Lung (tissue), 12 donors: Measurements from ENCODE around the gene CLEC5A. TPM values are rescaled to one million over a fixed set of nuclear protein-coding genes. Genes with fewer than 3 reads are reported as not detected.

Experiments used
- ATAC-seq: fragments of 200-7000 bp; cut with Tn5 transposase; one replicate; pipeline ENCODE4 v1.9.1; 2020; ENCODE audit warnings: moderate number of reproducible peaks; ENCODE audit not compliant: insufficient read depth, low FRiP score
- DNase-seq, 3 donors: peaks; one replicate each; pipeline ENCODE4 v3.0.0-alpha.2; 2013 to 2017
- H3K27ac ChIP-seq, 2 donors: one replicate each; pipeline ENCODE4 v1.5.1; 2013; ENCODE audit warnings: mild to moderate bottlenecking in 2 of 2, moderate library complexity in 2 of 2, control low read depth in 1 of 2, inconsistent platforms in 1 of 2, low read depth in 1 of 2, low read length in 1 of 2
- H3K27me3 ChIP-seq, 3 donors: one replicate each; pipeline ENCODE4 v1.5.1; 2013; ENCODE audit warnings: low read length in 2 of 3; ENCODE audit not compliant: control insufficient read depth in 3 of 3, insufficient read depth in 3 of 3
- H3K36me3 ChIP-seq, 4 donors: one replicate each; pipeline ENCODE4 v1.5.1; 2013; ENCODE audit warnings: low read length in 4 of 4, mild to moderate bottlenecking in 1 of 4, moderate library complexity in 1 of 4; ENCODE audit not compliant: control insufficient read depth in 4 of 4, insufficient read depth in 4 of 4
- H3K4me1 ChIP-seq, 5 donors: one replicate each; pipeline ENCODE4 v1.5.1; 2013; ENCODE audit warnings: low read length in 5 of 5, mild to moderate bottlenecking in 2 of 5, moderate library complexity in 1 of 5; ENCODE audit not compliant: control insufficient read depth in 5 of 5, insufficient read depth in 5 of 5
- H3K4me3 ChIP-seq: one replicate; pipeline ENCODE4 v1.5.1; 2013; ENCODE audit warnings: mild to moderate bottlenecking, control low read depth, moderate library complexity
- H3K9ac ChIP-seq, 2 donors: one replicate each; pipeline ENCODE4 v1.5.1; 2013; ENCODE audit warnings: low read length in 2 of 2, control low read depth in 1 of 2; ENCODE audit not compliant: insufficient read depth in 1 of 2
- H3K9me3 ChIP-seq, 4 donors: one replicate each; pipeline ENCODE4 v1.5.1; 2013; ENCODE audit warnings: low read length in 3 of 4, mild to moderate bottlenecking in 1 of 4, moderate library complexity in 1 of 4; ENCODE audit not compliant: control insufficient read depth in 4 of 4, insufficient read depth in 3 of 4
- WGBS, 2 donors: extraction: QIAGEN DNeasy Blood & Tissue Kit; methylation state at CpG; one replicate each; pipeline ENCODE4 v1.1.7; 2013; 5-methylcytosine and 5-hydroxymethylcytosine counted together
- polyA plus RNA-seq, 2 donors: library from polyadenylated mRNA; stranded (reverse); fragments of 200-250 nt; gene quantifications; one replicate each; pipeline ENCODE4 v1.2.1, GENCODE V29; 2013
- total RNA-seq, 2 donors: library from RNA; depleted of rRNA in 1 of 2; stranded (reverse); fragments of >200 nt in 1 of 2; gene quantifications; one replicate each; pipeline ENCODE4 v1.2.1, GENCODE V29; 2014 to 2021
- TF ChIP-seq, protein P1 (sequence below): IDR thresholded peaks from 2 replicates; pipeline ENCODE4 v1.5.1; 2012; ENCODE audit warnings: mild to moderate bottlenecking; ENCODE audit errors: control extremely low read depth, extremely low read depth
- donor health status: control.
- donor health status: control.
- donor health status: Bipolar disorder and iron deficiency.
- donor health status: healthy.
- donor health status: DM: yes; HTN: yes; CAD: no.

CLEC5A gene
- total and polyA plus RNA-seq, 4 donors: 2.7 to 19.1 (median 6.6) TPM

DNA sequence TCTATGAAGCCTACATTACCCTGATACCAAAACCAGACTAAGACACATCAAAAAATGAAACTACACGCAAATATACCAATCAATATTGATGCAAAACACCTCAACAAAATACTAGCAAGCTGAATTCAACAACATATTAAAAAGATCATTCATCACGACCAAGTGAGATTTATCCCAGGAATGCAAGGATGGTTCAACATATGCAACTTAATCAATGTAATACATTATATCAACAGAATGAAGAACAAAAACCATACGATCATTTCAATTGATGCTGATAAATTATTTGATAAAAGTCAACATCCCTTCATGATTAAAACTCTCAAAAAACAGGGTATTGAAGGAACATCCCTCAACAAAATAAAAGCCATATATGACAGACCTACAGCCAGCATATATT lies 5.7 kb downstream of the CLEC5A start:
- no peak overlapping the region for H3K27ac ChIP-seq
- DNase-seq (no peak), ATAC-seq (no peak)
- no peak overlapping the region for H3K4me3 ChIP-seq
- TF ChIP-seq, protein P1, sequence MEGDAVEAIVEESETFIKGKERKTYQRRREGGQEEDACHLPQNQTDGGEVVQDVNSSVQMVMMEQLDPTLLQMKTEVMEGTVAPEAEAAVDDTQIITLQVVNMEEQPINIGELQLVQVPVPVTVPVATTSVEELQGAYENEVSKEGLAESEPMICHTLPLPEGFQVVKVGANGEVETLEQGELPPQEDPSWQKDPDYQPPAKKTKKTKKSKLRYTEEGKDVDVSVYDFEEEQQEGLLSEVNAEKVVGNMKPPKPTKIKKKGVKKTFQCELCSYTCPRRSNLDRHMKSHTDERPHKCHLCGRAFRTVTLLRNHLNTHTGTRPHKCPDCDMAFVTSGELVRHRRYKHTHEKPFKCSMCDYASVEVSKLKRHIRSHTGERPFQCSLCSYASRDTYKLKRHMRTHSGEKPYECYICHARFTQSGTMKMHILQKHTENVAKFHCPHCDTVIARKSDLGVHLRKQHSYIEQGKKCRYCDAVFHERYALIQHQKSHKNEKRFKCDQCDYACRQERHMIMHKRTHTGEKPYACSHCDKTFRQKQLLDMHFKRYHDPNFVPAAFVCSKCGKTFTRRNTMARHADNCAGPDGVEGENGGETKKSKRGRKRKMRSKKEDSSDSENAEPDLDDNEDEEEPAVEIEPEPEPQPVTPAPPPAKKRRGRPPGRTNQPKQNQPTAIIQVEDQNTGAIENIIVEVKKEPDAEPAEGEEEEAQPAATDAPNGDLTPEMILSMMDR: no peak
- H3K36me3 ChIP-seq: no peaks in the 10 kb centered on the region
- H3K4me1 ChIP-seq: no peaks in the 10 kb centered on the region
- no peak overlapping the region for H3K9ac ChIP-seq
- H3K27me3 ChIP-seq: no peaks in the 10 kb centered on the region
- peaks cover 0 to 8% (median 2%) of the 10 kb centered on the region in 4 donors for H3K9me3 ChIP-seq
- WGBS, 2 donors: 91 to 97% methylated on average over 3 of the region's 3 CpGs

GRCh38 chr7:141930211-141930610 lies 16.6 kb downstream of the CLEC5A start:
- DNase-seq: no peak
- Histone ChIP-seq H3K27me3 (no peaks in the 10 kb centered on the region), H3K4me3 (no peak overlapping the region), H3K27ac (no peak overlapping the region), H3K36me3 (no peaks in the 10 kb centered on the region), H3K9me3 (peaks cover 0 to 3% (median 0%) of the 10 kb centered on the region in 4 donors), H3K9ac (no peak overlapping the region), H3K4me1 (no peaks in the 10 kb centered on the region)
- ATAC-seq: no peak
- TF ChIP-seq, protein P1: no peak
- WGBS, 2 donors: 78 to 87% methylated on average over 5 of the region's 5 CpGs

GRCh38 chr7:141928845-141929195 lies 18.0 kb downstream of the CLEC5A start:
- Histone ChIP-seq H3K9me3 (peaks cover 0 to 3% (median 0%) of the 10 kb centered on the region in 4 donors), H3K4me3 (no peak overlapping the region), H3K4me1 (no peaks in the 10 kb centered on the region), H3K36me3 (no peaks in the 10 kb centered on the region), H3K9ac (no peak overlapping the region), H3K27me3 (no peaks in the 10 kb centered on the region), H3K27ac (no peak overlapping the region)
- WGBS, 2 donors: 51 to 74% methylated on average over 3 of the region's 3 CpGs
- TF ChIP-seq, protein P1: no peak
- ATAC-seq (no peak), DNase-seq (no peak)

- H3K9me3 ChIP-seq: peaks cover 0 to 3% (median 0%) of the 10 kb centered on the region in 4 donors
- H3K27ac ChIP-seq: no peak overlapping the region
- no peaks in the 10 kb centered on the region for H3K36me3 ChIP-seq
- no peak overlapping the region for H3K9ac ChIP-seq
- H3K4me3 ChIP-seq: no peak overlapping the region
- ATAC-seq (no peak), DNase-seq (no peak)
- H3K4me1 ChIP-seq: no peaks in the 10 kb centered on the region
- TF ChIP-seq, protein P1: no peak
- no peaks in the 10 kb centered on the region for H3K27me3 ChIP-seq
- WGBS, 2 donors: 25 to 50% methylated on average over 2 of the region's 2 CpGs
Measured at GRCh38 chr7:141928146-141928844, 18.5 kb downstream of the CLEC5A start.
